ENCODE results near the gene SERPINA10.

Gene SERPINA10

GRCh38 chr14:94322648-94323570 is 29.8 kb upstream of the SERPINA10 start, which contains the start of gene SERPINA6:
SERPINA6 (minus strand) TSS chr14:94323336; CDS start chr14:94314648, 8,688 bp downstream.
- Histone ChIP-seq H3K36me3 (ENCODE audit: insufficient read depth, low read length) (no peaks in the 10 kb centered on the region), H3K9ac (ENCODE audit: low read depth, low read length) (no peak within 1 kb of the TSS), H3K9me3 (ENCODE audit: control insufficient read depth, insufficient read depth, low read length) (no peaks in the 10 kb centered on the region), H3K4me1 (ENCODE audit: insufficient read depth, low read length) (0 out of 2 replicates have a peak, but pooled peaks cover 4% of the 10 kb centered on the region)

- Histone ChIP-seq H3K4me1 (ENCODE audit: insufficient read depth, low read length) (0 out of 2 replicates have a peak, but pooled peaks cover 4% of the 10 kb centered on the region), H3K9ac (ENCODE audit: low read depth, low read length) (no peak overlapping the region), H3K36me3 (ENCODE audit: insufficient read depth, low read length) (no peaks in the 10 kb centered on the region), H3K9me3 (ENCODE audit: control insufficient read depth, insufficient read depth, low read length) (no peaks in the 10 kb centered on the region)
These were observed 28.6 kb upstream of the SERPINA10 start for GRCh38 chr14:94321421-94322271.

- no peaks in the 10 kb centered on the region for H3K9me3 ChIP-seq (ENCODE audit: control insufficient read depth, insufficient read depth, low read length)
- no peak overlapping the region for H3K9ac ChIP-seq (ENCODE audit: low read depth, low read length)
- H3K4me1 ChIP-seq (ENCODE audit: insufficient read depth, low read length): 0 out of 2 replicates have a peak, but pooled peaks cover 4% of the 10 kb centered on the region
- no peaks in the 10 kb centered on the region for H3K36me3 ChIP-seq (ENCODE audit: insufficient read depth, low read length)
These were observed 27.2 kb upstream of the SERPINA10 start for GRCh38 chr14:94320243-94320642.

GRCh38 chr14:94317259-94317658 is 24.2 kb upstream of the SERPINA10 start:
- Histone ChIP-seq H3K36me3 (ENCODE audit: insufficient read depth, low read length) (no peaks in the 10 kb centered on the region), H3K9me3 (ENCODE audit: control insufficient read depth, insufficient read depth, low read length) (no peaks in the 10 kb centered on the region), H3K4me1 (ENCODE audit: insufficient read depth, low read length) (0 out of 2 replicates have a peak, but pooled peaks cover 4% of the 10 kb centered on the region), H3K9ac (ENCODE audit: low read depth, low read length) (no peak overlapping the region)

GRCh38 chr14:94316692-94317091 is 23.6 kb upstream of the SERPINA10 start:
- H3K9ac ChIP-seq (ENCODE audit: low read depth, low read length): no peak overlapping the region
- H3K4me1 ChIP-seq (ENCODE audit: insufficient read depth, low read length): 0 out of 2 replicates have a peak, but pooled peaks cover 4% of the 10 kb centered on the region

GRCh38 chr14:94314890-94315289 is 21.8 kb upstream of the SERPINA10 start:
- no peaks in the 10 kb centered on the region for H3K9me3 ChIP-seq (ENCODE audit: control insufficient read depth, insufficient read depth, low read length)
- no peaks in the 10 kb centered on the region for H3K4me1 ChIP-seq (ENCODE audit: insufficient read depth, low read length)
- H3K9ac ChIP-seq (ENCODE audit: low read depth, low read length): no peak overlapping the region
- no peaks in the 10 kb centered on the region for H3K36me3 ChIP-seq (ENCODE audit: insufficient read depth, low read length)

More at GRCh38 chr14:94316692-94317091, 23.6 kb upstream of the SERPINA10 start:
- no peaks in the 10 kb centered on the region for H3K9me3 ChIP-seq (ENCODE audit: control insufficient read depth, insufficient read depth, low read length)
- no peaks in the 10 kb centered on the region for H3K36me3 ChIP-seq (ENCODE audit: insufficient read depth, low read length)

GRCh38 chr14:94313991-94314655 is 21.1 kb upstream of the SERPINA10 start:
- Histone ChIP-seq H3K9me3 (ENCODE audit: control insufficient read depth, insufficient read depth, low read length) (no peaks in the 10 kb centered on the region), H3K9ac (ENCODE audit: low read depth, low read length) (no peak overlapping the region), H3K4me1 (ENCODE audit: insufficient read depth, low read length) (no peaks in the 10 kb centered on the region), H3K36me3 (ENCODE audit: insufficient read depth, low read length) (no peaks in the 10 kb centered on the region)

GRCh38 chr14:94312481-94313246 is 19.6 kb upstream of the SERPINA10 start:
- no peaks in the 10 kb centered on the region for H3K36me3 ChIP-seq (ENCODE audit: insufficient read depth, low read length)
- no peak overlapping the region for H3K9ac ChIP-seq (ENCODE audit: low read depth, low read length)
- no peaks in the 10 kb centered on the region for H3K9me3 ChIP-seq (ENCODE audit: control insufficient read depth, insufficient read depth, low read length)
- no peaks in the 10 kb centered on the region for H3K4me1 ChIP-seq (ENCODE audit: insufficient read depth, low read length)

- Histone ChIP-seq H3K9ac (ENCODE audit: low read depth, low read length) (no peak overlapping the region), H3K4me1 (ENCODE audit: insufficient read depth, low read length) (no peaks in the 10 kb centered on the region), H3K36me3 (ENCODE audit: insufficient read depth, low read length) (no peaks in the 10 kb centered on the region), H3K9me3 (ENCODE audit: control insufficient read depth, insufficient read depth, low read length) (no peaks in the 10 kb centered on the region)
These were observed 17.2 kb upstream of the SERPINA10 start for GRCh38 chr14:94310248-94310647.

GRCh38 chr14:94309721-94310120 is 16.7 kb upstream of the SERPINA10 start:
- Histone ChIP-seq H3K9ac (ENCODE audit: low read depth, low read length) (no peak overlapping the region), H3K4me1 (ENCODE audit: insufficient read depth, low read length) (no peaks in the 10 kb centered on the region), H3K9me3 (ENCODE audit: control insufficient read depth, insufficient read depth, low read length) (no peaks in the 10 kb centered on the region), H3K36me3 (ENCODE audit: insufficient read depth, low read length) (no peaks in the 10 kb centered on the region)

- H3K36me3 ChIP-seq (ENCODE audit: insufficient read depth, low read length): no peaks in the 10 kb centered on the region
- no peaks in the 10 kb centered on the region for H3K9me3 ChIP-seq (ENCODE audit: control insufficient read depth, insufficient read depth, low read length)
- H3K9ac ChIP-seq (ENCODE audit: low read depth, low read length): no peak overlapping the region
- H3K4me1 ChIP-seq (ENCODE audit: insufficient read depth, low read length): no peaks in the 10 kb centered on the region
These were observed 14.4 kb upstream of the SERPINA10 start for GRCh38 chr14:94307410-94307992.

- no peak overlapping the region for H3K9ac ChIP-seq (ENCODE audit: low read depth, low read length)
- H3K4me1 ChIP-seq (ENCODE audit: insufficient read depth, low read length): no peaks in the 10 kb centered on the region
- H3K36me3 ChIP-seq (ENCODE audit: insufficient read depth, low read length): no peaks in the 10 kb centered on the region
- H3K9me3 ChIP-seq (ENCODE audit: control insufficient read depth, insufficient read depth, low read length): no peaks in the 10 kb centered on the region
These were observed 13.2 kb upstream of the SERPINA10 start for GRCh38 chr14:94306047-94306978.

All from ES-I3 (cell line).